Activated gamma-delta T cell treated with anti-CD3 and anti-CD28 coated beads, Interleukin-2, amount 50 U/mL, for 16 hours (primary cell): ENCODE measurements around the gene PEAR1.

Source experiments
- DNase-seq: peaks from one replicate; pipeline ENCODE4 v3.0.0-alpha.2; 2020; ENCODE audit warnings: low read depth

Gene PEAR1

DNA sequence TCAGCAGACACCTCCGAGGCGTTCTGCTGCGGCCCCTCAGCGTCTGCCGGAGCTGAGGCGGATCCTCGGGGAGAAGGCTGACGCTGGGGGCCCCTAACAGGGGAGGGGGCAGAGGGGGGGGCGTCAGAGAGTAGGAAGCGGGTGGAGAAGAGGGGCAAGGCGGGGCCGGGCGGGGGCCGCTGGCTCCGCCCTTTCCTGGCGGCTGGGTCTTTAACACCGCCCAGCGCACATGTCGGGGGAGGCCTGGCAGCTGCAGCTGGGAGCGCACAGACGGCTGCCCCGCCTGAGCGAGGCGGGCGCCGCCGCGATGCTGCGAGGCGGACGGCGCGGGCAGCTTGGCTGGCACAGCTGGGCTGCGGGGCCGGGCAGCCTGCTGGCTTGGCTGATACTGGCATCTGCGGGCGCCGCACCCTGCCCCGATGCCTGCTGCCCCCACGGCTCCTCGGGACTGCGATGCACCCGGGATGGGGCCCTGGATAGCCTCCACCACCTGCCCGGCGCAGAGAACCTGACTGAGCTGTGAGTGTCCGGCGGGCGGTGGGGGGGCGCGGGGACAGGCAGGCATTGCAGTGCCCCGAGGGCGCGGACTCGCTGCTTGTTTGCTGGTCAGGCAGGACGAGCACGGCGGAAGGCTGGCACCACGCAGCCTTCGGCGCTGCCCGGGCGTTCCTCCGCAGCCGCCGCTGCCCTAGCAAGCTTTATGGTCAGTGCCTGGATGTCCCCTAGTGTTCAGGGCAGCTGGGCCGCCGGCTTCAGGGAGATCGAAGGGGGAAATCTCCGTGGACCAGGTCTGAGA is 32.7 kb upstream of the PEAR1 start, which contains the start of gene NTRK1:
Gene NTRK1, plus strand, starts transcription at position 238 of the 796 bp plus-strand sequence. Its CDS starts 70 bp downstream, at position 308.
- DNase-seq = peak; percentile 25

- DNase-seq = no peak
Measured at GRCh38 chr1:156862584-156862983, 30.9 kb upstream of the PEAR1 start.

DNA sequence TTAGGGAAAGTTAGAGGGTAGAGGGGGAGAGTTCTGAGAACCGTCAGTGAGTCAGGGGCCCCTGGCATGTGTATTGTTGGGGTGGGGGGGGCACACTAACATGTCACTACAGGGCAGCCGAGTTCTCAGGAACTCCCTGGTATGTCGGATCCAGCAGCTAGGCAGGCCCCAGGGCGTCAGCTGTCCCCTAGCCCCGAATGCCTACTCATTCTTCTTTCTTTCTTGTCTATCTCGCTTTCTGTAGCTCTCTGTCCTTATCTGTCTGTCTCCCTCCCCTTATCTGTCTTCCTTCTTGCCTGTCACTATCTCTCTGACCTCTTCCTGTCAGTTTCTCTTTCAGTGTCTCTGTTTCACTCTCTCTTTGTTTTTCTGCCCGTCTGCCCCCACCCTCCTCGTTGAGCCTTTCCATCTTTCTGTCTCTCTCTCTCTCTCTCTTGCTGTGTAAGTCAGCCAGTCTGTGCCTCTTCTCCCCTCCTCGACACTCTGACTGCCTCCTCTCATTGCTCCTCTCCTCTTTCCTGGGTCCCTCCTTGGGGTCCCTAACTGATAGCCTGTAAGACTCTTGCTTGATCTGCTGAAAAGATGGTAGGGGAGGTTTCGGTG is 30.4 kb upstream of the PEAR1 start:
- DNase-seq = no peak

DNA sequence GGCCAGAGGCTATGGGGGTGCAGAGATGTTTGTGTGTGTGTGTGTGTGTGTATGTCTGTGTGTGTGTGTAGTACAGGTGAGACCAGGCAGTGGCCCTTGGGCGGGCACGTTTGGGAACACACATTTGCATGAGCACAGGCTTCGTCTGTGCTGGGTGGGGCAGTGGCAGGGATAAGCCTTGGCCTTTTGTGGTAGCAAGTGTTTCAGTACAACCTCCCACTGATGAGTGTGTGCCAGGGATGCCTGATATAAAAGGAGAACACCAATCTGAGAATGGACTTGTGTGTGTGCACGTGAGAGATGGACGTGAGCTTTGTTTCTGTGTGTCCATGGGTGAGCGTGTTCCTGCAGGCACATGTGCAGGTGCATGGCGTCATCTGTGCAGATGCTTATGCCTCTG is 29.9 kb upstream of the PEAR1 start:
- DNase-seq = no peak

GRCh38 chr1:156864796-156865195 is 28.7 kb upstream of the PEAR1 start:
- DNase-seq = no peak

- DNase-seq = no peak
Measured at GRCh38 chr1:156865258-156865657, 28.3 kb upstream of the PEAR1 start.

- DNase-seq = no peak
Measured at GRCh38 chr1:156865865-156866248, 27.7 kb upstream of the PEAR1 start.

- DNase-seq = no peak
Measured at GRCh38 chr1:156866249-156866909, 27.1 kb upstream of the PEAR1 start.

- no peak for DNase-seq
Measured at GRCh38 chr1:156868341-156868740, 25.2 kb upstream of the PEAR1 start.

- DNase-seq = no peak
Measured at GRCh38 chr1:156869455-156869854, 24.1 kb upstream of the PEAR1 start.

DNA sequence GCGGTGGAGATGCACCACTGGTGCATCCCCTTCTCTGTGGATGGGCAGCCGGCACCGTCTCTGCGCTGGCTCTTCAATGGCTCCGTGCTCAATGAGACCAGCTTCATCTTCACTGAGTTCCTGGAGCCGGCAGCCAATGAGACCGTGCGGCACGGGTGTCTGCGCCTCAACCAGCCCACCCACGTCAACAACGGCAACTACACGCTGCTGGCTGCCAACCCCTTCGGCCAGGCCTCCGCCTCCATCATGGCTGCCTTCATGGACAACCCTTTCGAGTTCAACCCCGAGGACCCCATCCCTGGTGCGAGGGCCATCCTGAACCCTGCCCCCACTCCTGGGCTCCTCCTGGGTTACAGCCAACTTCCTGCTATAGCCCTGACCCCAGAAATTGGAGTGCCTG is 19.9 kb upstream of the PEAR1 start:
- no peak for DNase-seq

- DNase-seq = no peak
Measured at GRCh38 chr1:156874142-156874541, 19.4 kb upstream of the PEAR1 start.

DNA sequence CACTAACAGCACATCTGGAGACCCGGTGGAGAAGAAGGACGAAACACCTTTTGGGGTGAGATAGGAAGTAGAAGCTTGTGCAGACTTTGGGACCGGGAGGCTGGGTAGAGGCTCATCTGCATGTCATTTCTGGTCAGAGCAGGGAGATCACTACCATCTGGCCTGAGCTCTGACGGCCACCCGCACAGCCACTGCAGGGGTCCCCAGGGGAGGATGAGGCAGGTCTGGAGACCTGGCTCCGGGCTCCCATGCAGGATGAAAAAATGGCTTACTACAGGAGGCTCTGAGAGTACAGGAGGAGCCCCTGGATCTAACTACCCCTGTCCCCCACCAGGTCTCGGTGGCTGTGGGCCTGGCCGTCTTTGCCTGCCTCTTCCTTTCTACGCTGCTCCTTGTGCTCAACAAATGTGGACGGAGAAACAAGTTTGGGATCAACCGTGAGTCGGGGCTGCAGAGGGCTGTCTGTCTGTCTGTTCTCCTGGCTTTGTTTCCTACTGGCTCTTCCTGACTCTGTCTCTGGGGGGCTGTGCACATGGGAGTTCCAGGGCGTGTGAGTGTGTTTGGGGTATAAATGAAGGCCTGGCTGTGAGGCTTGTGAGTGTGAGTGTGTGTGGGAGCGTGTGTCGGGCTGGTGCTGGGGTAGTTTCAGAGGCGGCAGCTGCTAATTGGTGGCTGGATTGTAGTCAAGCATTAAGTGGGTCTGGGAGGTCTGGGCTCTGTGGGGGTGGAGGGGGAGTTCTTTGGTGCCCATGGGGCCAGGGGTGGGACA is 18.8 kb upstream of the PEAR1 start:
- no peak for DNase-seq

GRCh38 chr1:156875341-156875615 is 18.2 kb upstream of the PEAR1 start:
- no peak for DNase-seq

DNA sequence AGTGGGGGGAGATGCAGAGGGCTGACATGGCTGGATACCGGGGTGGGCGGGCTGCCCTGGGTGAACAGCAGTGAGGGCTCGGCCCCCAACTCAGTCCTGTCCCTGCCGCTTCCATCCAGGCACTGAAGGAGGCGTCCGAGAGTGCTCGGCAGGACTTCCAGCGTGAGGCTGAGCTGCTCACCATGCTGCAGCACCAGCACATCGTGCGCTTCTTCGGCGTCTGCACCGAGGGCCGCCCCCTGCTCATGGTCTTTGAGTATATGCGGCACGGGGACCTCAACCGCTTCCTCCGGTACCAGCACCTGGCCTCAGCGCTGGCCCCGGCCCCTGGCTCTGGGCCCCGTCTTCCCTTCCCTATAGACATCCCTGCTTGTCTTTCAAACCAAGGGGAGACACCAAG is 17.2 kb upstream of the PEAR1 start:
- no peak for DNase-seq

GRCh38 chr1:156877433-156878170 is 15.9 kb upstream of the PEAR1 start:
- DNase-seq = no peak

GRCh38 chr1:156879876-156880275 is 13.6 kb upstream of the PEAR1 start:
- no peak for DNase-seq

GRCh38 chr1:156880473-156880872 is 13.0 kb upstream of the PEAR1 start:
- DNase-seq = no peak

GRCh38 chr1:156881101-156881500 is 12.4 kb upstream of the PEAR1 start:
- no peak for DNase-seq

DNA sequence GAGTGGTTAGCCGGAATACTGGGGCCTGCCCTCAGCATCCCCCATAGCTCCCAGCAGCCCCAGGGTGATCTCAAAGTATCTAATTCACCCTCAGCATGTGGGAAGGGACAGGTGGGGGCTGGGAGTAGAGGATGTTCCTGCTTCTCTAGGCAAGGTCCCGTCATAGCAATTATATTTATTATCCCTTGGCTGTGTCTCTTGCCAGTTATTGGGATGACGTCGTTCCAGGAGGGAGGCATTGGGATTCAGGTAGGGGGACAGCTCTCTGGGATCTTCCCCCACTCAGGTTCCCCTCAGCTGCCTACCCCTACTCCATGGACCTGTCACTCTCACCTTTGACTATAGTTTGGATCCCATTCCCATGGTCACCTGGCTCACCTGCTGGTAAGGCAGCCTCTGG is 11.9 kb upstream of the PEAR1 start:
- DNase-seq = no peak

GRCh38 chr1:156882543-156882942 is 11.0 kb upstream of the PEAR1 start:
- no peak for DNase-seq

DNA sequence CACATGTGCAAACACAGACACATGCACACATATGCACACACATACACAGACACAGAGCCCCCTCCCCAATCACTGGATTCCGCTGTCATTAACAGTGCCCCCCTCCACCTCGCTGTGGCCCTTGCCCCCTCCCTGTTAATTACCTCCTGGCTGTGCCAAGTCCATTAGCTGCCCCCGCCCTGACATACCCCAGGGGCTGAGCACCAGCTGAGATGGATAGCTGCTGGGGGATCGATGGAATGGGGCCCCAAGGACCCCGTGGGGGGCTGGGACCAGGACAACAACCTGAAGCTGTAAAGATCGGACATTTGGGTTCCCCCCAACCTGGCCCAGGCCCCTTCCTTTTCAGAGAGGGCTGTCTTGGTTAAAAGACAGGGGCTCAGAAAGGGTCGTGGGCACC is 9.6 kb upstream of the PEAR1 start:
- DNase-seq = no peak
